NCI-H146 treated with DMSO at 0.1 percent for 48 hours (cell line): ENCODE measurements around the gene ADRA2A.

ENCODE experiments used
- DNase-seq: peaks from one replicate; lab custom pipeline; 2025; ENCODE audit not compliant: unreplicated experiment; lab: John Stamatoyannopoulos, UW

The ADRA2A gene

DNA sequence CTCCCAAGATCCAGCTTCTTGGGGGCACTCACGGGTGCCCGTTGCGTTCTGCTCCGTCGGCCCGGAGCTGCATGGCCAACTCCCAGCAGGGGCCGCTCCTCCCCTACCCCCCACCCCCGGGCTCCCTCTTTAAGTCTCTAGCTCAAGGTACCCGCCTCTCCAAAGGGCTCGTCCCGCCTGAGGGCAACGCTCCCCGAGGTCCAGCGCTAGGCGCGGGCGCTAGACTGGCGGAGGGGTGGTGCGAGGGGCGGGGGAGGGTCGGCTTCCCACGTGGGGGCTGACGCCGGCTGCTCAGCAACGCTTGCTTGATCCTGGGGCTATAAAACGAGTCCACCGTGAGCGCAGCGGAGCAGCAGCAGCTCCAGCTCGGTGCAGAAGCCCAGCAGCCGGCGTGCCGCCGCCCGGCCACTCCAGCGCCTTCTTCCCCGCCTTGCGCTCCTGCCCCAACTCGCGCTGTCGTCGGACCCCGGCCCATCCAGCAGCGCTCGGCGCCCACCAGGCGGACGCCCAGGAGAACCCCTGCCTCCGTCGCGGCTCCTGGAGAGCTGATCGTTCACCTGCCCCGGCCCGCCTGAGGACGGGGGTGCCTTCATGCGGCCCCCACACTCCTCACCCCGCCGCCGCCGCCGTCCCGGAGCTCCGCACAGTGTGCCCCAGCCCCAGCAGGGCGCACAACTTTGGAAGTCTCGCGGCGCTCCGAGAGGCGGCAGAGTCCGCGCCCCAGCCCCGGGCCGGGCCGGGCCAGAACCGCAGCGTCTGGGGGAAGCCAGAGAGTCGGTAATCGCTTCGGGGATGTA is at the start of gene ADRA2A:
Gene ADRA2A (plus strand): TSS at position 348 of the 797 bp plus-strand sequence. CDS start 968 bp downstream, outside the sequence.
- peak; percentile 6 for DNase-seq

DNA sequence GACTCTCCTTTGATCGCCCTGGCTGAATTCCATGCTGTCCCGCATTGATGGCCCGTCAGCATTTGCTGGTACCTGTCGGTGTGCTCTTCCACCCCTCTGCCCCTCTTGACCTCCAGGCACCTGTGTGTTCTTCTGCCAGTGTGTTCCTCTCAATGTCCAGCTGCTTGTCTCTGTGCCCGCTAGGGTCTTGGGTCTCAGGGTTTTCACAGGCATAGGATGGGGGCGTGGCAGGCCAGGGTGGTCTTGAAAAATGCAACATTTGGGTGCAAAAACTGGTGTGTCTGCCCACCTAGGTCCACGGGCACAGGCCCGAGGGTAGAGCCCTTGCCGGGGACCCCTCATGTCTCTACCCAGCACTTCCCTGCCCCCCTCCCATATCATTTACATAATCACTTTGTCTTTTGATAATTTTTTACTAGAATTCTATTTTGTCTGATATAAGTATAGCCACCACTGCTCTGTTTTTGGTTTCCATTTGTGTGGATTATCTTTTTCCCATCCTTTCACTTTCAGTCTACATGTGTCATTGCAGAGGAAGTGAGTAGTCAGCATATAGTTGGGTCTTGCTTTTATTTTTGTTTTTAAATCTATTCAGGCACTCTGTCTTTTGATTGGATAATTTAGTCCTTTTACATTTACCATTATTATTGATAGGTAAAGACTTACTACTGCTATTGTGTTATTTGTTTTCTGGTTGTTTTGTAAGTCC is 46.6 kb upstream of the ADRA2A start:
- no peak for DNase-seq

DNA sequence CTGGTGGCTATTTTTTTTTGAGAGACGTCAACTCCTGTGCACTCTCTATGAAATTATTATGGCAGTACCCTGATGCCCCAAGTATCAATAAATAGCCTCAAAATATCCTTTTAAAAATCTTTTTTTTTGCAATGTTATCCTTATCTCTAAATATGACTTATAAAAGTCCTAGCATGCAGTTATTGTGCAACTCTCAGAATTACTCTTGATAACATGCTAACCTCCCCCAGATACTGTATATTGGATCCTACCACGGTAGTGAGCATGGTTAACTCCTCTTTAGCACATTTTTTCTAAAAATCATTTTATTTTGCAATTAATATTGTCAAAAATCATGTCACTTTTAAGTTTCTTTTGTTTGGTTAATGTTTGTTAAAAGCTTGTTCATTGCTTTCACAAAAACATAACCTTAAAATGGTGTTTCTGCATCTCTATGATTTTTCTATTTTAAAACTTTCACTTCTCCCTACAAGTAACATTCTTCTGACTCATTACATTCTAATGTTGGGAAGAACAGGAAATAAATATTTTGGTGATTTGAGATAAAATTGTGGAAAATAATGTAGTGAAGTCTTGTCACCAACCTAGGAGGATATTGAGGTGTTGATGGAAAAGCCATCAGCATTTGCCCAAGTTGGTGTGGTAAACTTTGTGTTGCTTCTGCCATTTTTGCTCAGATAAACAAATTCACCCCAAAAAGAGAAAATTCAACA is 42.1 kb upstream of the ADRA2A start:
- DNase-seq, result no peak

DNA sequence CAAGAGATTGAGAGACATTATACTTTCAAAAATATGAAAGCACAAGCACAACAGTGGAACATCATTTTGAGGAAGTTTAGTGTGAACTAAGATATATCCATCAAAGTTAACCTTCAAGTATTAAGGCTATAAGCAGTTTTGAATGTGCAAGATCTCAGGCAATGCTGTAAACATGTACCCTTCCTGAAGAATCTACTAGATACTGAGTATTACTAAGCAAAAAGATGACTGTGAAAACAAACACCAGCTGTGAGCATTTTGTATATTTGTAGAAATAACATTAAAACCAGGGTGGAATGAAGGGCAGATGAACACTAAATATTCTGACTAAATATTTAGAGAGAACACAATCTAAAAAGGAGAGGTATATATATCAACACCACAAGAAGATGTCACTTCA is 41.3 kb upstream of the ADRA2A start:
- DNase-seq, result no peak

DNA sequence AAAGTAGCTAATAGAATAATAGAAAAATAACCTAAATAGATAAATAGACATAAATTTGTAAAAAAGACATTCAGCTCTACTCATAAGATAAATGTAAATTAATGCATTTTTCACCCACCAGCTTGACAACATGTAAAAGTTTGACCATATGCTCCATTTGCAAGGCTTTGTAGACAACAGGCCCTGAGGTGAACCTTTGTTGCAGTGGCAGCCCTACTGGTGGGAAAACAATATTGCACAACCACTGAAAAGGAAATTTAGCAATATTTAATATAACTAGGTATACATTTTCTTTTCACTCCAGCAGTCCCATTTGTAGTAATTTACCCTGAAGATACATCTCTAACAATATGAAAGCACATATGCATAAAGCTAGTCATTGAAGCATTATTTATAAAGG is 39.0 kb upstream of the ADRA2A start:
- no peak for DNase-seq

DNA sequence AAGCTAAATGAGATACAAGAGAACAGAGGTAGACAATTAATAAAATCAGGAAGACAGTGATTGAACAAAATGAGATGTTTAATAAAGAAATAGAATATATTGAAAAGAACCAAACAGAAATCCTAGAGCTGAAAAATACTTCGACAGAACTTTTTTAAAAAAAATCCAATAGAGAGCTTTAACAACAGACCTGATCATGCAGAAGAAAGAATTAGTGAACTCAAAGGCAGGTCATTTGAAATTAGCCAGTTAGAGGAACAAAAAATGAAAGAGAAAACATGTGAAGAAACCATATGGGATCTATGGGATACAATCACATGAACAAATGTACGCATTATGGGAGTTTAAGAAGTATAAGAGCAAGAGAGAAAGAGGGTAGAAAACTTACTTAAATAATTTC is 37.3 kb upstream of the ADRA2A start:
- DNase-seq, result no peak

DNA sequence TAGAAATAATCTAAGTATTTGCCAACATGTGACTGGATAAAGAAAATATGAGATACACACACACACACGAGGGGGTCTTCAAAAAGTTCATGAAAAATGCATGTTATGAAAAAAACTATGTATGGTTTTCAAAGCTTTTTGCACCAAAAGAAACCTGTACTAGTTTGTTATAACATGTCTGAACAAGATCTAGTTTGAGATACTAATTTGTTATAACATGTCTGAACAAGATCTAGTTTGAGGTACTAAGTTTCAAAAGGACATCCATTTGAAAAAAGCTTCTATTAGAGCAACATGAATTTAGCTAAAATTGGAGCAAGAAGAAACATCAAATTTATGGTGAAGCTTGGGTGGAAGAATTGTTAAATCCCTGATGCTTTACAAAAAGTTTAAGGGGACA is 19.8 kb upstream of the ADRA2A start:
- DNase-seq, result no peak

DNA sequence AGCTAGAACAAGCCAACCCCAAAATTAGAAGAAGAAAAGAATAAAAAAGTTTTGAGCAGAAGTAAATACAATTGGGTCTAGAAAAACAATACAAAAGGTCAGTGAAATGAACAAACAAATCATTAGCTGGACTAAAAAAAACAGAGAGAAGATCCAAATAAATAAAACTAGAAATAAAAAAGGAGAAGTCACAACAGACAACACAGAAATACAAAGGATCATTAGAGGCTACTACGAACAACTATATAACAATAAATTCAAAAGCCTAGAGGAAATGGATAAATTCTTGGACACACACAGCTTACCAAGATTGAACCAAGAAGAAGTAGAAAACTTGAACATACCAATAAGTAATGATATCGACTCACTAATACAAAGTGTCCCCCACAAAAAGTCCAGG is 13.4 kb upstream of the ADRA2A start:
- no peak for DNase-seq

DNA sequence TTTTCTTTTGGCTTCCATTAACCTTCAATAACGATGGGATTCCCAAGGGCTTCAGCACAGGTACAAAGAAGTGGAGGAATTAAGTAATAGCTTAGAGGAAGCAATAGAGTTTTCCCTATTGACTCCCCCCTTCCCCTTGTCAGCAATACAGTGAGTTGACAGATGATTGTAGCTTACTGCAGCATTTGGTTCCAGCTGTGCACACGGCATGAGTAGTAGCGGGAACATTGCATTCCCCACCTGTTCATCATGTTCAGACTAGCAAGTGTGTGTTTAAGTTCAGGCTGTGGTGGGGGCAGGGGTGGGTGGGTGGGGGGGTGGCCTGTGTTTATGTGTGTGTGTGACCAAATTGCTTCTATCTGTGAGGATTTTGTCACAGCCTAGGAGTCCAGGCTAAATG is 4.6 kb upstream of the ADRA2A start:
- no peak for DNase-seq

DNA sequence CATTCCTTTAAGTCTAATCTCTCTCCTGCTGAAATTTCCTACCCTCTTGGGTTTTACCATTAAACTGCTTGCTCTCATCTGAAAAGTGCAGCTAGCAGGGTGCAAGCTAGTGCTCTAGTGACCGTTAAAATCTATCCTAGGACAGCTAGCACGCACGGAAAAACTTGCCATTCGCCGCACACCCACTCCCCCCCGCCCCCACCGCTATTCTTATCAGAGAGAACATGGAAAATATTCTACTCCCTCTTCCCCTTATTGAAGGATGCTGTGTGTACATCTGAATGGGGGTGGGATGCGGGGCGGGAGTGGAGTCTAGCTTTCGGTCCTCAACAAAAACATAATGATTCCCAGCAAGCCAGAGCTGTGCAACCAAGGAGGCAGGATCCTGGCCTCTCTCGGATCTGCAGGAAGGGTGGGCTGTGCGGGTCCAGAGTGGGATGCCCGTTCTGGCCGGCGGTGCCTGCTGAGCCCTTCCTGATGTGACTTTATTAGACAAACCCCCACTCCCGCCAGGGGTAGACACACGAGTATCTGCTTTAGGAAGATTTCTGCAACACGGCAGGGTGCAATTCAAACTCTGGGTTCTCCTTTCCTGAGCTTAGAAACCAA is 1.1 kb upstream of the ADRA2A start:
- DNase-seq, result no peak

DNA sequence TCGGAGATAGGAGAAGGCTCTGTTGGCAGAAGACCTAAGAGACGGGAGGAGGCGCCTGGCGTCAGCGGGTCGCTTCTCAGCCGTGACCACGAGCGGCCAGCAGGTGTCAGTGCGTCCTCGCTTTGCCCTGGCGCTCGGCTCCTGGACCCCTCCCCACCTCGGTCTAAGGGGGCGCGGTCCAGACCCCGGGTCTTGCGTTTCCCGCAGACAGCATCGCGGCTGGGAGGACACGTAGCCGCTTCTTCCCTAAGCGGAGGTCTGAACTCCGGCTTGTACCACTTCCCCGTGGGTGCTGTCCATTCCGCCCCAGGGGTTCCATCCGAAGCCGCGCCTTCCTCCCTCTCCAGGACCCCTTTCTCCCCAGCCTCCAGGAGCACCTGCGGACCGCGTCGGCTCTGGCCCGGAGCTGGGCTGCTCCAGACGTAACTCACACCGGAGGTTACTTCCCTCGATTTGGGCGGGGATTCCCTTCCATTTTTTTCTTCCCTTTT is 593 bp upstream of the ADRA2A start:
- DNase-seq, result peak; percentile 31

DNA sequence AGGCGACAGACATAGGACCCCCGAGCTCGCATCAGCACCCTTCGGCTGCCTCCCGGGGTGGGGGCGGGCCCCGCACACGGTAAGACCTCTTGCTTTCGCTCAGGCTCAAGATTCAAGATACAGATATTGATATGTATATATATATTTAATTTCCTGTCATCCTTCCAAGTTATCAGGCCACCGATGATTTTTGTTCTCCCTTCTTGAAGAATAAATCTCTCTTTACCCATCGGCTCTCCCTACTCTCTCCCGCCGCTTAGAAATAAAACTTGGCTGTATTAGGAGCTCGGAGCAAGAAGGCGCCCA is 603 bp downstream of the ADRA2A start:
- DNase-seq, result no peak

DNA sequence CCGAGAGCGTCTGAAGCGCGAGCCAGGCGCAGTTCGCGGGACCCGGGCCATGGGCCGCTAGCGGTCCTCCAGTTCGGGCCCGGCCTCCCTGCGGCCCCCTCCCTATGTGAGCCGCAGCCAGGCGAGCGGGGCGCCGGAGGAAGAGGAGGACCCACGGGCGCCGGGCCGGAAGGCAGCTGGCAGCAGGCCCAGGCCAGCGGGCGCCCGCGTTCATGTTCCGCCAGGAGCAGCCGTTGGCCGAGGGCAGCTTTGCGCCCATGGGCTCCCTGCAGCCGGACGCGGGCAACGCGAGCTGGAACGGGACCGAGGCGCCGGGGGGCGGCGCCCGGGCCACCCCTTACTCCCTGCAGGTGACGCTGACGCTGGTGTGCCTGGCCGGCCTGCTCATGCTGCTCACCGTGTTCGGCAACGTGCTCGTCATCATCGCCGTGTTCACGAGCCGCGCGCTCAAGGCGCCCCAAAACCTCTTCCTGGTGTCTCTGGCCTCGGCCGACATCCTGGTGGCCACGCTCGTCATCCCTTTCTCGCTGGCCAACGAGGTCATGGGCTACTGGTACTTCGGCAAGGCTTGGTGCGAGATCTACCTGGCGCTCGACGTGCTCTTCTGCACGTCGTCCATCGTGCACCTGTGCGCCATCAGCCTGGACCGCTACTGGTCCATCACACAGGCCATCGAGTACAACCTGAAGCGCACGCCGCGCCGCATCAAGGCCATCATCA is 1.1 kb downstream of the ADRA2A start:
- no peak for DNase-seq

DNA sequence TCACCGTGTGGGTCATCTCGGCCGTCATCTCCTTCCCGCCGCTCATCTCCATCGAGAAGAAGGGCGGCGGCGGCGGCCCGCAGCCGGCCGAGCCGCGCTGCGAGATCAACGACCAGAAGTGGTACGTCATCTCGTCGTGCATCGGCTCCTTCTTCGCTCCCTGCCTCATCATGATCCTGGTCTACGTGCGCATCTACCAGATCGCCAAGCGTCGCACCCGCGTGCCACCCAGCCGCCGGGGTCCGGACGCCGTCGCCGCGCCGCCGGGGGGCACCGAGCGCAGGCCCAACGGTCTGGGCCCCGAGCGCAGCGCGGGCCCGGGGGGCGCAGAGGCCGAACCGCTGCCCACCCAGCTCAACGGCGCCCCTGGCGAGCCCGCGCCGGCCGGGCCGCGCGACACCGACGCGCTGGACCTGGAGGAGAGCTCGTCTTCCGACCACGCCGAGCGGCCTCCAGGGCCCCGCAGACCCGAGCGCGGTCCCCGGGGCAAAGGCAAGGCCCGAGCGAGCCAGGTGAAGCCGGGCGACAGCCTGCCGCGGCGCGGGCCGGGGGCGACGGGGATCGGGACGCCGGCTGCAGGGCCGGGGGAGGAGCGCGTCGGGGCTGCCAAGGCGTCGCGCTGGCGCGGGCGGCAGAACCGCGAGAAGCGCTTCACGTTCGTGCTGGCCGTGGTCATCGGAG is 1.8 kb downstream of the ADRA2A start:
- no peak for DNase-seq

DNA sequence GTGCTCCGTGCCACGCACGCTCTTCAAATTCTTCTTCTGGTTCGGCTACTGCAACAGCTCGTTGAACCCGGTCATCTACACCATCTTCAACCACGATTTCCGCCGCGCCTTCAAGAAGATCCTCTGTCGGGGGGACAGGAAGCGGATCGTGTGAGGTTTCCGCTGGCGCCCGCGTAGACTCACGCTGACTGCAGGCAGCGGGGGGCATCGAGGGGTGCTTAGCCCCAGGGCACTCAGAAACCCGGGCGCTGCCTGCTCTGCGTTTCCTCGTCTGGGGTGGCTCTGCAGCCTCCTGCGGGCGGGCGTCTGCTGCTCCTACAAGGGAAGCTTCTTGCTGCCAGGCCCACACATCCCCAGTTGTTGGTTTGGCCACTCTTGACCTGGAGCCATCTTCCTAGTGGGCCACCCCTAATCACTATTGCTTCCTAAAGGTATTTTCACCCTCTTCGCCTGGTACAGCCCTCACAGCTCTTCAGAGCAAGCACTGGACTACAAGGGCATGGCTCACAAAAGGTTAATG is 2.5 kb downstream of the ADRA2A start:
- no peak for DNase-seq

DNA sequence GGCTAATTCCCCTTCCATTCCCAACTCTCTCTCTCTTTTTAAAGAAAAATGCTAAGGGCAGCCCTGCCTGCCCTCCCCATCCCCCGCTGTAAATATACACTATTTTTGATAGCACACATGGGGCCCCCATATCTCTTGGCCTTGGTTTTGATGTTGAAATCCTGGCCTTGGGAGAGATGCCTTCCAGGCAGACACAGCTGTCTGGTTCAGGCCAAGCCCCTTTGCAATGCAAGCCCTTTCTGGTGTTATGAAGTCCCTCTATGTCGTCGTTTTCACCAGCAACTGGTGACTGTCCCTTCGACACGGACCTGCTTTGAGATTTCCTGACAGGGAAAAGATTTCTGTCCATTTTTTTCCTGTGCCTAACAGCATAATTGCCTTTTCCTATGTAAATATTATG is 3.0 kb downstream of the ADRA2A start:
- no peak for DNase-seq

DNA sequence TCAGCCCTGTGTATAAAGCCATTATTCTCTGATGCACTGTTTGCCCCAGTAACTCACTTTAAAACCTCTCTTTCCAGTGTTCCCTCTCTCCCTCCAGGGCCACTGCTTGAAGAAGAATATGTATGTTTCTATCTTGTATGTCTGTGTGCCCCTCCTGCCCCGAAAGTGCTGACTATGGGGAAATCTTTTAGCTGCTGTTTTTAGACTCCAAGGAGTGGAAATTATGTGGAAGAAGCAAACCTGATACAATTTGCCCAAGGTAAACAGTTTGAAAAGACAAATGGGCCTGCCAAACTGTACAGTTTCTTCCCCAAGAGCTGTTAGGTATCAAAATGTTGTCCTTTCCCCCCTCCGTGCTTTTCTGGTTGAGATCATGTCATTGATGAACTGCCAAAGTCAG is 3.4 kb downstream of the ADRA2A start:
- DNase-seq, result no peak

DNA sequence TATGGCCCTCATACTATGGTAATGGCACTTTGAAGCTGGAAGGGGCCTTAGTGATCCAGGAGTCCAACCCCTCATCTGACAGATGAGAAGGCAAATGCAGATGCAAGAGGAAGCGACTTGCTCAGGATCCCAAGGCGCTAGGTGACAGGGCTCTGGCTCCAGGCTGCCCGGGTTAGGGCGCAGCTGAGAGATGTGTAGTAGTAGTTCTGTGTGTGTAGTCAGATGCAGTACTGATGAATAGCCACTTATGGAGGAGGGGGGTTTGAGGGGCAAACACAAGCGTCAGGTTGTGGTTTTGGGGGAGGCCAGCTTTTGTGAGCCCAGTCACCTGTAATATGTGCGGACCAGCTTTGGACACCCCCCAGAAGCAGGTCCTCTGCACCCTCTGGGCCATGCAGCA is 4.8 kb downstream of the ADRA2A start:
- no peak for DNase-seq

DNA sequence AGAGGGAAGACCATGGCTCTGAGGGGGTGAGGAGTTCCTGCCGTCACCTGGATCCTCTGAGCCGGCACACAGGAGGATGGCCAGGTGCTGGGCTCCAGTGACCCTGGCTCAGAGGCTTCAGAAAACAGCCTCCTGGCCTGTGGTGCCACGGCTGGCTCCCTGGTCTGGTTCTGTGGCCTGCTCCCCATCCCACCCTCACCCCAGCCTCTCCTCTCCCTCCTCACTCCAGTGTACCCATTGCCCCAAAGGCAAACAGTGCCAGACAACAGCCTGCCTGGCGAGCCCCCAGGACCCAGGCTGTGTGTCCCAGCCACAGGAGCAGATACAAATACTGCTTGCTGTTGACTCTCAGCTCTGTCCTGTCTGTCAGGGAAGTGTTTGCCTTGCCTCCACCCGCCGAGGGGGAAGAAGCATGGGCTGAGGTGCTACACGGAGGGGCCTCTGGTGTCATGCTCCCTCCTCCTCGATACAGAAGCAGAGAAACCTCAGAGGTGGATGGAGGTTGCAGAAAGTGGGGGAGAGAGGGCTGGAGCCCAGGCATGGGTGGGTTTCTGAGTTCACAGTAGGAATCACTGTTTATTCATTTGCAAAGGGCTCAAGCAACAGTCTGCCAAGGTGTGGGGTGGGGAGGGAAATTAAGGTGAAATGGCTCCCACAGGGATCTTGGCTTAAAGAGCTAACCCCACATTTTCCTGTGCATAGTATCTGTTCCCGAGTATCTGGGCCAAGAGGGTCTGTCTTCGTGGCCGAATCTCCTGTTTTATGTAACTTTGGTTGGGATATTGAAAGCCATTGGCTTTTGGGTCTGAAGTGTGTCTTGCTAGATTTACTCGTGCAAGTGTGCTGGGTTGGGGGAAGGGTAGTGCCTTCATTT is 5.5 kb downstream of the ADRA2A start:
- no peak for DNase-seq
